ENCODE results near the gene DHTKD1.
"Not testable (repeated sequence)": the region's sequence is repeated elsewhere in the genome, so short reads cannot be mapped to it uniquely, and the experiment has no call there.

The DHTKD1 gene

DNA sequence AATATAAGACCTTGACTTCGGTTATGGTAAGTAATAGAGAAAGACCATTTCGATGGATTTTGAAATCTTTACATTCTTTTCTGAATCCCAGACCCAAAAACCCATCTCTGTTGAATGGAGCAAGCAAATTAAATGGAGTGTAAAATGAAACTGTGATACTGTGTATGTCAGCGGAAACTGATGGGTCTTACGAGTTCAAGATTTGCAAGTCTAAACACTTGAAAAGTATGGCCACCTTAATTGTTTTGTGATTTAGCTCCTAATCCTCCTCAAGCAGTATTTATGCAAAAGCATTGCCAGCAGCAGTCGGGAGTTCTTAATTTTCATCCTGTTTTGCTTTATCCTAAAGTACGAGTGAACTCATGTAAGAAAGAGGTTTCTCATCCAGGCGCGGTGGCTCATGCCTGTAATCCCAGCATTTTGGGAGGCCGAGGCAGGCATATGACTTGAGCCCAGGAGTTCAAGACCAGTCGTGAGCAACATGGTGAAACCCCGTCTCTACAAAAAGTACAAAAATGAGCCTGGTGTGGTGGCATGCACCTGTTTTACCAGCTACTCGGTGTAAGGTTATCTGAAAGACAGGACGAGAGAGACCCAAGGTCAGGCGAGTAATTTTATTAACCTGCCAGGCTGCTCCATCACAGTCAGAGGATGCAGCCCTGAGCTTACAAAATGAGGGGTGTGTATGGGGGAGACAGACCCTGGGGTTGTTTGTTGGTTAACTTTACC is 5.8 kb upstream of the DHTKD1 start:
- in situ Hi-C loops (cut with HindIII; ENCODE audit: low sequenced_read_pairs) = no loop called here
- TF ChIP-seq, protein P1, sequence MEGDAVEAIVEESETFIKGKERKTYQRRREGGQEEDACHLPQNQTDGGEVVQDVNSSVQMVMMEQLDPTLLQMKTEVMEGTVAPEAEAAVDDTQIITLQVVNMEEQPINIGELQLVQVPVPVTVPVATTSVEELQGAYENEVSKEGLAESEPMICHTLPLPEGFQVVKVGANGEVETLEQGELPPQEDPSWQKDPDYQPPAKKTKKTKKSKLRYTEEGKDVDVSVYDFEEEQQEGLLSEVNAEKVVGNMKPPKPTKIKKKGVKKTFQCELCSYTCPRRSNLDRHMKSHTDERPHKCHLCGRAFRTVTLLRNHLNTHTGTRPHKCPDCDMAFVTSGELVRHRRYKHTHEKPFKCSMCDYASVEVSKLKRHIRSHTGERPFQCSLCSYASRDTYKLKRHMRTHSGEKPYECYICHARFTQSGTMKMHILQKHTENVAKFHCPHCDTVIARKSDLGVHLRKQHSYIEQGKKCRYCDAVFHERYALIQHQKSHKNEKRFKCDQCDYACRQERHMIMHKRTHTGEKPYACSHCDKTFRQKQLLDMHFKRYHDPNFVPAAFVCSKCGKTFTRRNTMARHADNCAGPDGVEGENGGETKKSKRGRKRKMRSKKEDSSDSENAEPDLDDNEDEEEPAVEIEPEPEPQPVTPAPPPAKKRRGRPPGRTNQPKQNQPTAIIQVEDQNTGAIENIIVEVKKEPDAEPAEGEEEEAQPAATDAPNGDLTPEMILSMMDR (IDR thresholded peaks at IDR 0.05; ENCODE audit: low read depth, low read length, missing control alignments) = no peak
- DNase-seq (ENCODE audit: low read depth) = no peak
- H3K4me3 ChIP-seq (ENCODE audit: low read depth, low read length) = no peak overlapping the region

DNA sequence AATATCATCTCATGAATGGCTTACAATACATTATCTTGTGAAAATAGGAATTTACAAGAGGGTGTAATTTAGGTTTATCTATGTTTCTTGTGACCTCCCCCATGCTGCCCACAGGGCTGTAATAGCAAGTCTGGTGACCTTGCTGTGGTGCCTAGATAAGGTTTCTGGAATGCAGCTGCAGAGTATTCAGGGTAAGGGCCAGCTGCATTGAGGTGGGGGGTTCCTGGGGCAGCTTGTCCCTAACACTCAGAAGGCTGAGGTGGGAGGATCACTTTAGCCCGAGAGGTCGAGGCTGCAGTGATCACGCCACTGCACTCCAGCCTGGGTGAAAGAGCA is 5.3 kb upstream of the DHTKD1 start:
- TF ChIP-seq, protein P1 (IDR thresholded peaks at IDR 0.05; ENCODE audit: low read depth, low read length, missing control alignments) = no peak
- no peak for DNase-seq (ENCODE audit: low read depth)
- in situ Hi-C loops (cut with HindIII; ENCODE audit: low sequenced_read_pairs) = no loop called here
- no peak overlapping the region for H3K4me3 ChIP-seq (ENCODE audit: low read depth, low read length)

DNA sequence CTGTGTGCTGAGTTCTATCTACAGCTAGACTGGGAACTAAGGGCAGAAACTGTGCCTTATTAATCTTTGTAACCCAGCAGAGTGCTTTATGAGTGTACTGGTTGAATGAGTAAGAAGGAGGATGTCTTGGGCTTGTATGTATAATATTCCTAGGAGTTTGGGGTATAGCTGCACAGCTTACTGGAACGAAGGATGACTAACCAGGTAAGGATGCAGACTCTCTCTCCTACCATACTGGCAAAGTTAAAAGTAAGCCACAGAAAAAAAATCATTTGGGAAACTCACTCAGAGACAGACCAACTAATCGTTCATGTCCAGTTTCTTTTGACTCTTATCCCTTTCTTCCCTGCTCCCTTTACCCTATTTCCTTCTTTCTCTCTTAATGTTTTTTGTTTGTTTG is 1.4 kb upstream of the DHTKD1 start:
- peak; percentile 27 for DNase-seq (ENCODE audit: low read depth)
- TF ChIP-seq, protein P1 (IDR thresholded peaks at IDR 0.05; ENCODE audit: low read depth, low read length, missing control alignments) = no peak
- no peak overlapping the region for H3K4me3 ChIP-seq (ENCODE audit: low read depth, low read length)
- in situ Hi-C loops (cut with HindIII; ENCODE audit: low sequenced_read_pairs) = no loop called here

DNA sequence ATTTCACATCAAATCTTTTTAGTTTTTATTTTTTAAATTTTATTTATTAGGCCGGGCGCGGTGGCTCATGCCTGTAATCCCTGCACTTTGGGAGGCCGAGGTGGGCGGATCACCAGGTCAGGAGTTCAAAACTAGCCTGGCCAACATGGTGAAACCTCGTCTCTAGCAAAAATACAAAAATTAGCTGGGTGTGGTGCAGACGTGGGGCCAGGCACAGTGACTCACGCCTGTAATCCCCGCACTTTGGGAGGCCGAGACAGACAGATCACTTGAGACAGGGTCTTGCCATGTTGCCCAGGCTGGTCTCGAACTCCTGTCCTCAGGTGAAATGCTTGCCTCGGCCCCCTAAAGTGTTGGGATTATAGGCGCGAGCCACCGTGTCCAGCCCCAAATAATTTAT is 2.7 kb downstream of the DHTKD1 start:
- in situ Hi-C loops (cut with HindIII; ENCODE audit: low sequenced_read_pairs); DNase-seq (ENCODE audit: low read depth); H3K4me3 ChIP-seq (ENCODE audit: low read depth, low read length): not testable (repeated sequence)

DNA sequence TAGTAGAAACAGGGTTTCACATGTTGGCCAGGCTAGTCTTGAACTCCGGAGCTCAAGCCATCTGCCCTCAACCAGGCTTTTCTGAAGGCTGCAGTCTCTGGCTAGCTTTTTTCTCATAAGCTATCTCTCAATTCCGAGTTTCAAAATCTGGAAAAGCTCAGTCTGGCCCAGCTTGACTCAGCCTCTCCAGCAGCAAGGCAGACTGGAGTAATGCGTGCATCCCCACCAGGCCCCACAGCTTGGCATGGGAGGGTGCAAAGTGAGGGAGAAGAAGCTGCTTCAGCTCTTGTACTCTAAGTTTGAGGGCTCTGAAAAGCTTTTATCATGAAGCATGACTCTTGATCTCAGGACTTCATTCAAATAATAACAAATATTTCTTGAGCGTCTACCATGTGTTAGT is 4.8 kb downstream of the DHTKD1 start:
- DNase-seq (ENCODE audit: low read depth) = no peak
- TF ChIP-seq, protein P1 (IDR thresholded peaks at IDR 0.05; ENCODE audit: low read depth, low read length, missing control alignments) = no peak
- in situ Hi-C loops (cut with HindIII; ENCODE audit: low sequenced_read_pairs) = no loop called here
- H3K4me3 ChIP-seq (ENCODE audit: low read depth, low read length) = no peak overlapping the region

DNA sequence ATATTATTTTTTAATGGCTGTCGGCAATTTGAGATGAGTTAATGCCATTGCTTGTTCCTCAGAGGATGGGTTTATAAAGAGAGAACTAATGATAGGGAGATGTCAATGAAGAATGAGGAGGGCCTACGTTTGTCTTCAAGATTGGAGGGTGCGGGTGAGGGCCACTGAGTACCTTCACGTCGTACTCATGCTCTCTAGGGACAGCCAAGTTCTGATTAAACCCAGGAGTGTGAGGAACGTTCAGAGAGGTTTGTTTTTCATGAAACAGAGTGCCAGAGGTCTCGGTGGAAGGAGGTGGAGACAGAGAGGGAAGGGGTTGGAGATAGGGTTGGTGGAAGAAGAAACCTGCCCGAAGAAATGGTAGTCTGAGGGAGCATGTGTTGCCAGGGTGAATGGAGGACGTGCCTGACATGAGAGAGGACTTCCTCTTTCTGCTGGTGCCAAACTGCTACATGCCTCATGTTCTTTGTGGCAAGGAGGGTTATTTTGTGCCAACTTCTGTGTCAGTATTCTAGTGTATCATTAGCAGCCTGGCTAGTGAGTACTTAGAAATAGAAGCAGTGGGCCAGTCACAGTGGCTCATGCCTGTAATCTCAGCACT is 8.9 kb downstream of the DHTKD1 start:
- no peak for DNase-seq (ENCODE audit: low read depth)
- TF ChIP-seq, protein P1 (IDR thresholded peaks at IDR 0.05; ENCODE audit: low read depth, low read length, missing control alignments) = no peak
- no peak overlapping the region for H3K4me3 ChIP-seq (ENCODE audit: low read depth, low read length)
- in situ Hi-C loops (cut with HindIII; ENCODE audit: low sequenced_read_pairs) = no loop called here

DNA sequence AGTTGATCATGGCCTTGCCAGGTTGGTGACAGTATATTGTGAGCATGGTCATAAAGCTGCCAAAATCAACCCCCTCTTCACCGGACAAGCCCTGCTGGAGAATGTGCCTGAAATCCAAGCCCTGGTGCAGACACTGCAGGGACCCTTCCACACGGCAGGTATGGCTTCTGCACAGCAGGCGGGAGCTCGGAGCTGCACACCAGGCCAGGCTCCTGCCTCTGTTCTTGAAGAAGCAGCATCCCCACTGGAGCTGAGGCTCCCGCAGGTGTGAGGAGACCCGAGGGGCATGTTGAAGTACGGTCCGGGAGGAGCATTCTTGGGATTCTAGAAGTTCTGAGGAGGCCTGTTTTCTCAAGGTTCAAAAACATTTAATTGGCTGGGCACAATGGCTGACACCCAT is 12.7 kb downstream of the DHTKD1 start:
- TF ChIP-seq, protein P1 (IDR thresholded peaks at IDR 0.05; ENCODE audit: low read depth, low read length, missing control alignments) = no peak
- H3K4me3 ChIP-seq (ENCODE audit: low read depth, low read length) = no peak overlapping the region
- in situ Hi-C loops (cut with HindIII; ENCODE audit: low sequenced_read_pairs) = no loop called here
- DNase-seq (ENCODE audit: low read depth) = no peak

Measured in astrocyte of the cerebellum (primary cell).